Right lobe of liver (tissue), 6 donors: ENCODE measurements around the gene KLF17. TPM values are rescaled to one million over a fixed set of nuclear protein-coding genes. Genes with fewer than 3 reads are reported as not detected.

Experiments used
- ATAC-seq, 4 donors: fragments of 200-7000 bp; cut with Tn5 transposase; one replicate each; pipeline ENCODE4 v1.9.1; 2020; ENCODE audit warnings: mild to moderate bottlenecking in 4 of 4, moderate library complexity in 4 of 4
- DNase-seq, 3 donors: peaks; one replicate each; pipeline ENCODE4 v3.0.0-alpha.2; 2020
- H3K27ac ChIP-seq, 3 donors: fragments of 200-600 bp; one replicate each; pipeline ENCODE4 v1.8.0; 2022
- H3K27me3 ChIP-seq, 2 donors: fragments of 200-600 bp; one replicate each; pipeline ENCODE4 v1.8.0; 2022
- H3K36me3 ChIP-seq, 4 donors: fragments of 200-600 bp; sonication (generic) in 1 of 4; one replicate each; pipeline versions ENCODE4 v1.5.1 to v1.8.0; 2017 to 2022; ENCODE audit warnings: control low read depth in 1 of 4
- H3K4me1 ChIP-seq, 4 donors: fragments of 200-600 bp; sonication (generic) in 1 of 4; one replicate each; pipeline versions ENCODE4 v1.5.1 to v1.8.0; 2017 to 2022; ENCODE audit warnings: control low read depth in 1 of 4
- H3K4me3 ChIP-seq, 3 donors: fragments of 200-600 bp; one replicate each; pipeline ENCODE4 v1.8.0; 2022
- H3K9me3 ChIP-seq, 4 donors: fragments of 200-600 bp; sonication (generic) in 1 of 4; one replicate each; pipeline versions ENCODE4 v1.5.1 to v1.8.0; 2017 to 2022; ENCODE audit warnings: control low read depth in 1 of 4
- POLR2A ChIP-seq: fragments of 450-650 bp; IDR thresholded peaks from one replicate; pipeline ENCODE4 v1.6.1; 2017; ENCODE audit warnings: antibody characterized with exemption, mild to moderate bottlenecking
- WGBS: methylation state at CpG from one replicate; pipeline ENCODE4 v1.1.6; 2018; ENCODE audit warnings: low coverage, low lambda C conversion rate; ENCODE audit not compliant: insufficient coverage; ENCODE audit errors: missing lambda C conversion rate; 5-methylcytosine and 5-hydroxymethylcytosine counted together
- intact Hi-C, 2 donors: fragments of 100-400 bp; cut with DNase I; formaldehyde crosslinking; loops; one replicate each; pipeline versions ENCODE4 v1.11.2 to v1.14.1; 2022
- total RNA-seq, 6 experiments: library from RNA; depleted of rRNA in 2 of 6; stranded (reverse); fragments of >200 nt in 2 of 6; fragmentation: NEBNext Ultra II Directional in 3 of 6; extraction: Animal tissue kit (Norgen Biotek cat#: 25700) in 3 of 6; gene quantifications; one replicate each; pipeline versions ENCODE4 v1.1.0 to v1.2.4, GENCODE V29; 2016 to 2023
- TF ChIP-seq, protein P1 (sequence below), 4 donors: fragments of 200-600 bp in 3 of 4; fragments of 450-650 bp in 1 of 4; IDR thresholded peaks; one replicate each; pipeline versions ENCODE4 v1.5.1 to v1.8.0; 2016 to 2022; ENCODE audit warnings: antibody characterized with exemption in 4 of 4, mild to moderate bottlenecking in 2 of 4
- donor health status: DM: no; HTN: yes; CAD: no.
- donor health status: DM: no; HTN: no; CAD: no.
- donor health status: DM: no; HTN: no; CAD: no.
- donor health status: DM: no; HTN: yes; CAD: no.
- donor health status: DM: no; HTN: yes; CAD: no.

Gene KLF17
- total RNA-seq, 6 experiments from 2014 or later = not detected

DNA sequence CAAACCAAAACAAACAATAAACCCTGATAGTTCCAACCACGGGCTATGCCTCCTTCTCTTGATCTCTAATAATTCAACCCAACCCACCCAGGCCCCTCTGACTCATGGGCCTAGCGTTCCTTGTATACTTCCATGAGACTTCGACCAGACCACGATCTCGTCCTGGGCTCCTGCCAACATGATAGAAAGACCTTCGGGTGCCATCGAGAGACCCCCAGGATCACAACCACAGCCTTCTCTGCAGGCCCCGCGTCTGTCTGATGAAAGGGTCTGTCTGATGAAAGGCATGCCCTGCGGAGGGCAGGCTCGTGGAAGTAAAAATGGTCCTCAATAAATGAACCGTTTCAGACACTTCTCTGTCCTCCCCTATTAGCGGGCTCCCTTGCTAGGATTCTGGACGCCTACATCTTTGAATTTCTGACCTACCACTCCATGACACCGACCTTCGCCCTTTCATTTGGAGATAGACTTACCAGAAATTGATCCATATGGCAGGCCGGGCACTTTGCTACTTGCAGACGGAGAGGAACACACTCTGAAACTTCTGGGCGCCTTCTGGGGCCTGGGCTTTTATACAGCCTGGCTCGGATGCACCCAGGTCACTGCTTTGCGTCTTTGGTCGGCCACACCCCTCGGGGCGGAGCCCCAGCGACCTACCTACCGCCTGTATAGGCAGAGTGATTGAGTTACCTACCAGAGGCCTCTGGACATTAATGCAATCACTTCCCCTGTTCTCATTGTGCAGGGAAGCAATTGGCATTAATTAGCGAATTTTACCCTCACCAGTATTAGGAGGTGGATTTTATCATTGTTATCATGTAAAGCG, 28.1 kb downstream of the KLF17 start:
- DNase-seq (no peak), ATAC-seq (no peak)
- TF ChIP-seq, protein P1, sequence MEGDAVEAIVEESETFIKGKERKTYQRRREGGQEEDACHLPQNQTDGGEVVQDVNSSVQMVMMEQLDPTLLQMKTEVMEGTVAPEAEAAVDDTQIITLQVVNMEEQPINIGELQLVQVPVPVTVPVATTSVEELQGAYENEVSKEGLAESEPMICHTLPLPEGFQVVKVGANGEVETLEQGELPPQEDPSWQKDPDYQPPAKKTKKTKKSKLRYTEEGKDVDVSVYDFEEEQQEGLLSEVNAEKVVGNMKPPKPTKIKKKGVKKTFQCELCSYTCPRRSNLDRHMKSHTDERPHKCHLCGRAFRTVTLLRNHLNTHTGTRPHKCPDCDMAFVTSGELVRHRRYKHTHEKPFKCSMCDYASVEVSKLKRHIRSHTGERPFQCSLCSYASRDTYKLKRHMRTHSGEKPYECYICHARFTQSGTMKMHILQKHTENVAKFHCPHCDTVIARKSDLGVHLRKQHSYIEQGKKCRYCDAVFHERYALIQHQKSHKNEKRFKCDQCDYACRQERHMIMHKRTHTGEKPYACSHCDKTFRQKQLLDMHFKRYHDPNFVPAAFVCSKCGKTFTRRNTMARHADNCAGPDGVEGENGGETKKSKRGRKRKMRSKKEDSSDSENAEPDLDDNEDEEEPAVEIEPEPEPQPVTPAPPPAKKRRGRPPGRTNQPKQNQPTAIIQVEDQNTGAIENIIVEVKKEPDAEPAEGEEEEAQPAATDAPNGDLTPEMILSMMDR (IDR thresholded peaks at IDR 0.05) = no peak
- TF ChIP-seq POLR2A = no peak
- 77% methylated on average over 9 of the region's 28 CpGs for WGBS
- no peaks in the 10 kb centered on the region for H3K36me3 ChIP-seq
- peaks cover 0 to 7% (median 0%) of the 10 kb centered on the region in 4 donors for H3K9me3 ChIP-seq
- intact Hi-C loops = no loop called here
- H3K27ac ChIP-seq = no peak overlapping the region
- no peaks in the 10 kb centered on the region for H3K27me3 ChIP-seq
- H3K4me3 ChIP-seq = no peak overlapping the region
- H3K4me1 ChIP-seq = no peaks in the 10 kb centered on the region

DNA sequence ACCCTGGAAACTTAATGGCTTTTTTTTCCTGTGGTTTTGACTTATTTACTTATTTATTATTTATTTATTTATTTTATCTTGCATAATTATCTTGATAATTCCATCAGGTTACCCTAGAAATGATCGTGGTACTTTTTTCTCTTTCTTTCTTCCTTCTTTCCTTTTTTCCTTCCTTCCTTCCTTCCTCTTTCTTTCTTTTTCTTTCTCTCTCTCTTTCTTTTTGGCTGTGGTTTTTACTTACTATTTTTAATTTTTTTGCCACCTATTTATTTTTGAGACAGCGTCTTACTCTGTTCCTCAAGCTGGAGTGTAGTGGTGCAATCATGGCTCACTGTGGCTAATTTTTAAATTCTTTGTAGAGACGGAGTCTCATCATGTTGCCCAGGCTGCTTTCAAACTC, 29.0 kb downstream of the KLF17 start:
- TF ChIP-seq, protein P1 (IDR thresholded peaks at IDR 0.05) = no peak
- TF ChIP-seq POLR2A = no peak
- Histone ChIP-seq H3K4me3 (no peak overlapping the region), H3K27me3 (no peaks in the 10 kb centered on the region), H3K9me3 (peaks cover 0 to 7% (median 0%) of the 10 kb centered on the region in 4 donors), H3K27ac (no peak overlapping the region), H3K4me1 (no peaks in the 10 kb centered on the region), H3K36me3 (no peaks in the 10 kb centered on the region)
- intact Hi-C loops = no loop called here
- ATAC-seq (no peak), DNase-seq (no peak)
- 78% methylated on average over 3 of the region's 3 CpGs for WGBS

DNA sequence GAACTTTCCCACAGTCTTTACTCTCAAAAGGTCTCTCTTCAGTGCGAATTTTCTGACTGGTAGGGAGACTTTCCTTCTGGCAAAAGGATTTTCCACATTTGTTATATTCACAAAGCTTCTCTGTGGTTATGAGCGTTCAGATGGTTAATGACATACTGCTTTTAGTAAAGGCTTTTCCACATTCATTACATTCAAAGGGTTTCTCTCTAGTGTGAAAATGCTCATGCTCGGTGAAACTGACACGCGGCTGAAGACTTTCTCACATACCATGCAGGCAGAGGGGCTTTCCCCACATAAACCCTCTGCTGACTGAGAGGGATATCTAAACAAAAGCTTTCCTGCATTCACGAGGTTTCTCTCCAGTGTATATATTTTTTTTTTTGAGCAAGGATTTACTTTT, 32.7 kb downstream of the KLF17 start:
- no peak for ATAC-seq
- DNase-seq = no peak
- TF ChIP-seq, protein P1 (IDR thresholded peaks at IDR 0.05) = no peak
- no peak for TF ChIP-seq POLR2A
- no peaks in the 10 kb centered on the region for H3K9me3 ChIP-seq
- WGBS = 65% methylated on average over 6 of the region's 6 CpGs
- no peaks in the 10 kb centered on the region for H3K4me1 ChIP-seq
- H3K27ac ChIP-seq = no peak overlapping the region
- H3K4me3 ChIP-seq = no peak overlapping the region
- no peaks in the 10 kb centered on the region for H3K27me3 ChIP-seq
- intact Hi-C loops = no loop called here
- H3K36me3 ChIP-seq = no peaks in the 10 kb centered on the region

DNA sequence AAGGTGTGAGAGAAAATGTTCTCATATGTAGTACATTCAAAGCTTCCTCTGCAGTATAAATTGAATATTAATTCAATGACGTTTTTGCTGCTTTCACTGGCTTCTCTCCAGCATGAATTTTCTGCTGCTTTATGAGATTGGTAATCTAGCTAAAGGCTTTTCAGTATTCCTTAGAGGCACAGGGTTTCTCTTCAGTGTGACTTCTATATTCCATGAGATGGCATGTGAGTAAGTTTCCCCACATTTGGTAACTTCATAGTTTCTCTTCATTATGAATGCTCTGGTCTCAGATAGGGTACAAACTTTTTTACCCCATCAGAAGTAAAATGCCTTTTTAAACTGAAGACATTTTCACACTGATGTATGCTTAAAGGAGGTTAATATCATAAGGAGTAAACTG, 33.2 kb downstream of the KLF17 start:
- ATAC-seq (no peak), DNase-seq (no peak)
- Histone ChIP-seq H3K36me3 (no peaks in the 10 kb centered on the region), H3K27ac (no peak overlapping the region), H3K9me3 (no peaks in the 10 kb centered on the region), H3K4me3 (no peak overlapping the region), H3K4me1 (no peaks in the 10 kb centered on the region), H3K27me3 (no peaks in the 10 kb centered on the region)
- WGBS = 23% methylated on average over 1 of the region's 1 CpG
- TF ChIP-seq, protein P1 (IDR thresholded peaks at IDR 0.05) = no peak
- TF ChIP-seq POLR2A = no peak
- intact Hi-C loops = no loop called here
